K562 (cell line): ENCODE results near the gene RECQL5. TPM values are rescaled to one million over a fixed set of nuclear protein-coding genes. Genes with fewer than 3 reads are reported as not detected.
"Not testable (repeated sequence)": the region's sequence is repeated elsewhere in the genome, so short reads cannot be mapped to it uniquely, and the experiment has no call there.

Source experiments
- ATAC-seq: fragments of 200-7000 bp; cut with Tn5 transposase; 3 replicates; pipeline ENCODE4 v1.9.1; 2020; ENCODE audit warnings: moderate library complexity
- BruUV-seq: library from RNA; stranded (reverse); fragments of 400-500 nt; replicated peaks from 2 replicates; lab custom pipeline; 2021; lab: Mats Ljungman, UMichigan
- CTCF ChIA-PET: fragments of 300-600 bp; formaldehyde crosslinking; extraction: SDS; loops from one replicate; lab custom pipeline; 2021; ENCODE audit warnings: low intra/inter-chr PET ratio; lab: Yijun Ruan, JAX
- POLR2A ChIA-PET: fragments of 300-600, 350-650 bp; sonication (Branson Sonifier 250); formaldehyde crosslinking; extraction: SDS; loops from one replicate; lab custom pipeline; 2021; ENCODE audit warnings: antibody characterized with exemption, inconsistent platforms; lab: Yijun Ruan, JAX
- DNase-seq, 4 experiments: peaks; one replicate each; pipeline versions ENCODE4 v3.0.0 to v3.0.0-alpha.2; 2011 to 2018; ENCODE audit warnings: low spot score in 3 of 4, mixed read lengths in 3 of 4; ENCODE audit errors: extremely low read depth in 1 of 4
- FAIRE-seq: peaks from 2 replicates; lab custom pipeline; 2011; peaks lifted over from hg19 to GRCh38; lab: Jason Lieb, UNC
- H2AFZ ChIP-seq: 2 replicates; pipeline ENCODE4 v1.6.0; 2011; ENCODE audit warnings: low read depth, low read length, control low read depth, inconsistent platforms
- H3K27ac ChIP-seq: fragments of 200-600 bp; 3 replicates; pipeline ENCODE4 v1.8.0; 2011; ENCODE audit warnings: low read depth, mild to moderate bottlenecking, control low read depth, inconsistent platforms, low read length, moderate library complexity, mixed read lengths; ENCODE audit errors: extremely low read depth
- H3K27me3 ChIP-seq, 2 experiments: fragments of 300-600 bp in 1 of 2; 2 replicates in 1 of 2; 3 replicates in 1 of 2; pipeline versions ENCODE4 v1.6.0 to v1.8.0; 2011; ENCODE audit warnings: inconsistent platforms in 2 of 2, low read length in 2 of 2, mild to moderate bottlenecking in 1 of 2, mixed read lengths in 1 of 2, moderate library complexity in 1 of 2; ENCODE audit not compliant: control insufficient read depth in 2 of 2, insufficient read depth in 2 of 2
- H3K36me3 ChIP-seq: fragments of 300-600 bp; 3 replicates; pipeline ENCODE4 v1.8.0; 2011; ENCODE audit warnings: mild to moderate bottlenecking, low read length, inconsistent platforms; ENCODE audit not compliant: control insufficient read depth, insufficient read depth
- H3K4me1 ChIP-seq, 2 experiments: fragments of 200-600 bp in 1 of 2; replicated peaks in 1 of 2; 2 replicates in 1 of 2; 3 replicates in 1 of 2; pipeline versions ENCODE4 v1.5.1 to v1.8.0; 2011; ENCODE audit warnings: inconsistent platforms in 2 of 2, low read length in 2 of 2, mild to moderate bottlenecking in 1 of 2, mixed read lengths in 1 of 2, moderate library complexity in 1 of 2; ENCODE audit not compliant: control insufficient read depth in 2 of 2, insufficient read depth in 2 of 2
- H3K4me2 ChIP-seq: 2 replicates; pipeline ENCODE4 v1.6.1; 2011; ENCODE audit warnings: low read length, control low read depth, inconsistent platforms, mixed read lengths; ENCODE audit not compliant: insufficient read depth
- H3K4me3 ChIP-seq: fragments of 200-600 bp; sonication (generic), shearing (Covaris generic); 2 replicates; pipeline ENCODE4 v1.5.1; 2016; ENCODE audit warnings: control low read depth, inconsistent platforms
- H3K79me2 ChIP-seq: fragments of 200-600 bp; 3 replicates; pipeline ENCODE4 v1.8.0; 2011; ENCODE audit warnings: low read length, inconsistent platforms; ENCODE audit not compliant: control insufficient read depth, insufficient read depth
- H3K9ac ChIP-seq, 2 experiments: 2 replicates each; pipeline versions ENCODE4 v1.6.0 to v1.6.1; 2011; ENCODE audit warnings: low read depth in 2 of 2, low read length in 2 of 2, control low read depth in 1 of 2, inconsistent platforms in 1 of 2, mild to moderate bottlenecking in 1 of 2, mixed read lengths in 1 of 2; ENCODE audit not compliant: insufficient read depth in 1 of 2
- H3K9me1 ChIP-seq: one replicate; pipeline ENCODE4 v1.6.0; 2011; ENCODE audit warnings: inconsistent platforms, mild to moderate bottlenecking, low read length, moderate library complexity; ENCODE audit not compliant: control insufficient read depth, insufficient read depth
- H3K9me3 ChIP-seq: replicated peaks from 2 replicates; pipeline ENCODE4 v1.5.1; 2011; ENCODE audit warnings: low read depth, low read length, inconsistent platforms; ENCODE audit not compliant: control insufficient read depth, insufficient read depth
- H4K20me1 ChIP-seq: replicated peaks from 2 replicates; pipeline ENCODE4 v1.6.1; 2011; ENCODE audit warnings: low read length, inconsistent platforms, mixed read lengths; ENCODE audit not compliant: control insufficient read depth, insufficient read depth
- CEBPB ChIP-seq: fragments of 450-650 bp; IDR thresholded peaks from 2 replicates; pipeline ENCODE4 v1.6.1; 2016; ENCODE audit warnings: missing genetic modification characterization, missing compliant biosample characterization
- POLR2G ChIP-seq: fragments of 200-400 bp; formaldehyde crosslinking; IDR thresholded peaks from 2 replicates; pipeline ENCODE4 v1.6.1; 2017; ENCODE audit warnings: low read depth, mild to moderate bottlenecking, antibody characterized with exemption, low read length, moderate library complexity
- ZFP36 ChIP-seq: fragments of 150-350 bp; IDR thresholded peaks from 2 replicates; pipeline ENCODE4 v1.6.1; 2018; ENCODE audit warnings: low read length, low read depth; ENCODE audit not compliant: partially characterized antibody
- WGBS: fragments of 100-300 bp; shearing (Covaris generic); methylation state at CpG from one replicate; pipeline ENCODE4 v1.1.6; 2016; ENCODE audit warnings: low coverage, mixed read lengths; ENCODE audit not compliant: insufficient coverage; ENCODE audit errors: missing lambda C conversion rate; 5-methylcytosine and 5-hydroxymethylcytosine counted together
- in situ Hi-C: fragments of 300-500 bp; cut with MboI; formaldehyde crosslinking; loops from 4 replicates; pipeline ENCODE4 v1.15.0; 2018; ENCODE audit warnings: inconsistent platforms, mixed read lengths
- intact Hi-C: fragments of 100-400 bp; cut with micrococcal nuclease; formaldehyde crosslinking; loops from 2 replicates; pipeline ENCODE4 v1.14.2; 2022
- polyA plus RNA-seq, 8 experiments: library from polyadenylated mRNA; depleted of rRNA in 4 of 8; stranded (reverse) in 5 of 8; unstranded in 3 of 8; fragments of >200 nt; fragmentation: Nextera tagmentation in 2 of 8; fragmentation: Illumina TruSeq in 1 of 8; extraction: Ambion mirVana in 2 of 8; extraction: Trizol in 1 of 8; gene quantifications; 2 replicates each; pipeline versions ENCODE4 v1.2.1 to v1.2.3, GENCODE V29; 2011 to 2014; ENCODE audit warnings: inconsistent platforms in 1 of 8, missing spikeins in 1 of 8
- total RNA-seq, 7 experiments: library from RNA; depleted of rRNA in 6 of 7; stranded (reverse); fragments of >200 nt in 6 of 7; fragmentation: Illumina TruSeq in 2 of 7; extraction: Trizol in 2 of 7; gene quantifications; 2 replicates each; pipeline versions ENCODE4 v1.2.1 to v1.2.3, GENCODE V29; 2011 to 2021; ENCODE audit warnings: low replicate concordance in 1 of 7
- TF ChIP-seq, protein P1 (sequence below), 3 experiments: fragments of 200-800 bp in 1 of 3; fragments of 250-450 bp in 1 of 3; fragments of 450-650 bp in 1 of 3; sonication (Bioruptor Pico) in 1 of 3; sonication (Bioruptor generic) in 1 of 3; formaldehyde crosslinking in 1 of 3; IDR thresholded peaks; 2 replicates each; pipeline versions ENCODE4 v1.6.1 to v1.8.0; 2016 to 2022; ENCODE audit warnings: mild to moderate bottlenecking in 2 of 3, missing genetic modification characterization in 2 of 3, missing compliant biosample characterization in 1 of 3, moderate library complexity in 1 of 3

RECQL5 gene
- total and polyA plus RNA-seq, 9 of the 15 experiments (the other 6 are each of a cell fraction or from before 2014, with no cell fraction given) = 4.1 to 34.8 (median 16.4) TPM

DNA sequence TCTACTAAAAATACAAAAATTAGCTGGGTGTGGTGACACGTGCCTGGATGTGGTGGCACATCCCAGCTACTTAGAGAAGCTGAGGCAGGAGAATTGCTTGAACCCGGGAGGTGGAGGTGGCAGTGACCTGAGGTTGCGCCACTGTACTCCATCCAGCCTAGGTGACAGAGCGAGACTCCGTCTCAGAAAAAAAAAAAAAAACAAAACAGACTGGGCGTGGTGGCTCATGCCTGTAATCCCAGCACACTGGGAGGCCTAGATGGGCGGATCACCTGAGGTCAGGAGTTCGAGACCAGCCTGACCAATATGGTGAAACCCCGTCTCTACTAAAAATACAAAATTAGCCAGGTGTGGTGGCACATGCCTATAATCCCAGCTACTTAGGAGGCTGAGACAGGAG, 73.5 kb downstream of the RECQL5 start:
- POLR2A ChIA-PET = interaction anchor here (0.6 kb wide), 1 partner anchor 250 kb away, joined by 3 read pairs; no protein-coding TSS in a partner anchor
- WGBS = 42% methylated on average over 4 of the region's 9 CpGs
- not testable (repeated sequence) for H3K9ac ChIP-seq

DNA sequence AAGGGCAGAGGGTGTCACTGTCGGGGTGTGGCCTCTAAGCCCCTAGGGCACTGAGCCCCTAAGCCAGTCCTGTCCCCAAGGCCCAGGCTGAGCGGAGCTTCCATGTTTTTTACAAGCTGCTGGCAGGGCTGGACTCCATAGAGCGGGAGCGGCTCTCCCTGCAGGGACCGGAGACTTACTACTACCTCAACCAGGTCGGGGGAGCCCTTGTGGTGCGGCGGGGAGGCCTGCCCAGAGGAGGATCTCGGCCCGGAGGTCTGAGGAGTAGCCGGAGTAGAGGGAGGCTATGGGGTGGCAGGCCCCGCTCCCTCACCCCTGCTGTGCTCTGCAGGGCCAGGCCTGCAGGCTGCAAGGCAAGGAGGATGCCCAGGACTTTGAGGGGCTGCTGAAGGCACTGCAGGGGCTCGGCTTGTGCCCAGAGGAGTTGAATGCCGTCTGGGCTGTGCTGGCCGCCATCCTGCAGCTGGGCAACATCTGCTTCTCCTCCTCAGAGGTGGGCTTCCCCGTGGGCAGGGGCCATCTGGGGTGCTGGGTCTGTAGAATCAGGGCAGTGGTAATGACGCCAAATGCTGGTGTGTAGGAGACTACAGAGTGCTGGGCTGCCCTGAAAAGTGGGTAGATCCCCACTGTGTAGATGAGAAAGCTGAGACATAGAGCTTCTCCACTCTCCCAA, 74.5 kb downstream of the RECQL5 start:
- no TSS peak for BruUV-seq
- ChIA-PET CTCF (interaction anchor here (0.5 kb wide), 1 partner anchor 179 kb away, joined by 3 read pairs; no protein-coding TSS in a partner anchor), POLR2A (no interaction called here)
- peaks cover 6 to 52% of the 10 kb centered on the region in 2 experiments; a peak in 3 of 5 replicates for H3K4me1 ChIP-seq
- H3K27ac ChIP-seq = no peak overlapping the region
- whole genome bisulfite sequencing = 23% methylated on average over 13 of the region's 17 CpGs
- peak overlapping the region in 1 of 2 experiments; percentile 68; a peak in 2 of 4 replicates for H3K9ac ChIP-seq
- H3K9me3 ChIP-seq = no peaks in the 10 kb centered on the region
- ATAC-seq (no peak), DNase-seq (no peak), FAIRE-seq (no peak)
- in situ Hi-C loops = no loop called here
- H4K20me1 ChIP-seq = no peaks in the 10 kb centered on the region
- H3K79me2 ChIP-seq = no peaks in the 10 kb centered on the region
- no peak overlapping the region for H2AFZ ChIP-seq
- TF ChIP-seq, protein P1, sequence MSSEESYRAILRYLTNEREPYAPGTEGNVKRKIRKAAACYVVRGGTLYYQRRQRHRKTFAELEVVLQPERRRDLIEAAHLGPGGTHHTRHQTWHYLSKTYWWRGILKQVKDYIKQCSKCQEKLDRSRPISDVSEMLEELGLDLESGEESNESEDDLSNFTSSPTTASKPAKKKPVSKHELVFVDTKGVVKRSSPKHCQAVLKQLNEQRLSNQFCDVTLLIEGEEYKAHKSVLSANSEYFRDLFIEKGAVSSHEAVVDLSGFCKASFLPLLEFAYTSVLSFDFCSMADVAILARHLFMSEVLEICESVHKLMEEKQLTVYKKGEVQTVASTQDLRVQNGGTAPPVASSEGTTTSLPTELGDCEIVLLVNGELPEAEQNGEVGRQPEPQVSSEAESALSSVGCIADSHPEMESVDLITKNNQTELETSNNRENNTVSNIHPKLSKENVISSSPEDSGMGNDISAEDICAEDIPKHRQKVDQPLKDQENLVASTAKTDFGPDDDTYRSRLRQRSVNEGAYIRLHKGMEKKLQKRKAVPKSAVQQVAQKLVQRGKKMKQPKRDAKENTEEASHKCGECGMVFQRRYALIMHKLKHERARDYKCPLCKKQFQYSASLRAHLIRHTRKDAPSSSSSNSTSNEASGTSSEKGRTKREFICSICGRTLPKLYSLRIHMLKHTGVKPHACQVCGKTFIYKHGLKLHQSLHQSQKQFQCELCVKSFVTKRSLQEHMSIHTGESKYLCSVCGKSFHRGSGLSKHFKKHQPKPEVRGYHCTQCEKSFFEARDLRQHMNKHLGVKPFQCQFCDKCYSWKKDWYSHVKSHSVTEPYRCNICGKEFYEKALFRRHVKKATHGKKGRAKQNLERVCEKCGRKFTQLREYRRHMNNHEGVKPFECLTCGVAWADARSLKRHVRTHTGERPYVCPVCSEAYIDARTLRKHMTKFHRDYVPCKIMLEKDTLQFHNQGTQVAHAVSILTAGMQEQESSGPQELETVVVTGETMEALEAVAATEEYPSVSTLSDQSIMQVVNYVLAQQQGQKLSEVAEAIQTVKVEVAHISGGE (CRISPR knock-in tag; IDR thresholded peaks at IDR 0.05) = peak in 1 of 3 experiments; percentile 20; a peak in 1 of 6 replicates
- TF ChIP-seq POLR2G (peak; percentile 32; the same call in 1 of the 2 replicates), ZFP36 (no peak)
- H3K4me2 ChIP-seq = no peak overlapping the region
- no peaks in the 10 kb centered on the region for H3K36me3 ChIP-seq
- no peak overlapping the region for H3K4me3 ChIP-seq
- H3K27me3 ChIP-seq = peaks cover 4 to 27% of the 10 kb centered on the region in 2 experiments; a peak in 4 of 5 replicates
- intact Hi-C loops = no loop called here
- H3K9me1 ChIP-seq = no peaks in the 10 kb centered on the region

More for the DNA sequence above, 73.5 kb downstream of the RECQL5 start:
- DNase-seq, ATAC-seq, BruUV-seq, H2AFZ ChIP-seq, H3K79me2 ChIP-seq: not testable (repeated sequence)
- peaks cover 4 to 27% of the 10 kb centered on the region in 2 experiments; a peak in 4 of 5 replicates for H3K27me3 ChIP-seq
- TF ChIP-seq CEBPB (tag) = peak; percentile 60
- TF ChIP-seq, all 486 proteins: peak for 1; not testable (repeated sequence) for 485
- in situ Hi-C loops, H3K36me3 ChIP-seq, H3K4me3 ChIP-seq, H3K9me3 ChIP-seq, H3K27ac ChIP-seq, H3K4me2 ChIP-seq, H4K20me1 ChIP-seq, FAIRE-seq, H3K9me1 ChIP-seq, intact Hi-C loops: not testable (repeated sequence)
- CTCF ChIA-PET = interaction anchor here (0.6 kb wide), 1 partner anchor 9 kb away, joined by 3 read pairs; no protein-coding TSS in a partner anchor
- peaks cover 6 to 43% of the 10 kb centered on the region in 2 experiments; a peak in 3 of 5 replicates for H3K4me1 ChIP-seq
